RPMI8226 (cell line): Measurements from ENCODE around the gene MINAR1.
"Not testable (repeated sequence)": the region's sequence is repeated elsewhere in the genome, so short reads cannot be mapped to it uniquely, and the experiment has no call there.

Experiments
- DNase-seq: peaks from one replicate; pipeline ENCODE4 v3.0.0-alpha.2; 2015

Gene MINAR1, protein sequence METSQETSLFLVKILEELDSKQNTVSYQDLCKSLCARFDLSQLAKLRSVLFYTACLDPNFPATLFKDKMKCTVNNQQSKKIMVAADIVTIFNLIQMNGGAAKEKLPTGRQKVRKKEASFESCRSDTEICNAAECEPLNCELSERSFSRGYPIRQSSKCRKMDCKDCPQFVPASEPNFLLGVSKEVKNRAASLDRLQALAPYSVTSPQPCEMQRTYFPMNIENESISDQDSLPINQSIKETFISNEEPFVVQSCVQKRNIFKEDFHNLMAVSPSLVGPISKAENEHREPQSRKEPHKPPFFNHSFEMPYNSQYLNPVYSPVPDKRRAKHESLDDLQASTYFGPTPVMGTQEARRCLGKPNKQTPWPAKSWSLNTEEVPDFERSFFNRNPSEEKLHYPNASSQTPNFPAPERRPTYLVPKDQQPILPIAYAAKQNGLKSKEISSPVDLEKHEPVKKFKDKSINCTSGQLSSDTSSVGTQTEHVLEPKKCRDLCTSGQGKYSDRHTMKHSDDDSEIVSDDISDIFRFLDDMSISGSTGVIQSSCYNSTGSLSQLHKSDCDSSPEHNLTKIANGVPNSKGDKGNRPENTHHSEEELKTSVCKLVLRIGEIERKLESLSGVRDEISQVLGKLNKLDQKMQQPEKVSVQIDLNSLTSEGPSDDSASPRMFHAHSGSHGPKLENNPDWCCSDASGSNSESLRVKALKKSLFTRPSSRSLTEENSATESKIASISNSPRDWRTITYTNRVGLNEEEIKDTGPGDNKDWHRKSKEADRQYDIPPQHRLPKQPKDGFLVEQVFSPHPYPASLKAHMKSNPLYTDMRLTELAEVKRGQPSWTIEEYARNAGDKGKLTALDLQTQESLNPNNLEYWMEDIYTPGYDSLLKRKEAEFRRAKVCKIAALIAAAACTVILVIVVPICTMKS

DNA sequence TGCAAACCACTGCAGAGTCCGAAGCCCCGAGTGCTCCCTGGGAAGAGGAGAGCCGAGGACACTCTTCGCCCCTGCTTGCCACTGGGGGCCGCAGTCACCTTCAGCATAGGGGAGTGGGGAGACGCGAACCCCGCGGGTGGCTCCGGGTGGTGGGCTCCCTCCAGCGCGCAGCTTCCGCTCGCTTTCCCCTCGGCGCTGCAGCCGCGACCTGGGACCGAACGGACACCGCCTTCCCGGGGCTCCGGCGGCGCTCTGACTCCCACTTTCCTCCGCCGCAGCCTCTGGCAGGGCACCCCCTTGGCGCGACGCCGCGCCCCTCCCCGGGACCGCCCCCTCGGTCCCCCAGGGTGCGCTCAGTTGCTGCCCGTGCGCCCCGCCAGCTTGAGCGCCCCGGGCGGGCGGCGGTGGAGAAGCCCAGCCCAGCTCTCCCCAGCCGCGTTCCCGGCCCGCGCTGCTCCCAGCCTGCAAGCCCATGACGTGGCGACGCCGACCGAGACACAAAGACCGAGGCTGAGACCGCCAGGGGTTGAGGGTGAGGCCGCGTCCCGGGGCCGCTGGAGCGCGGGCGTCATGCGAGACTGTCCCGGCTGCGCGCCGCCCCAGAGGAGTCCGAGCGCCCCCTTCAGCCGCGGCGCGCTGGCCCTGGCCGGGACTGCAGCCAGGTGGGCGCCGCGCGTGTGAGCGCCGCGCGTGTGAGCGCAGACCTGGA is at the start of gene MINAR1:
Gene MINAR1, plus strand, starts transcription at position 701 of the 709 bp plus-strand sequence. CDS start 23,812 bp downstream, outside the sequence.
- no peak for DNase-seq

GRCh38 chr15:79394231-79394630 is 37.9 kb upstream of the MINAR1 start:
- DNase-seq = no peak

GRCh38 chr15:79396850-79397249 is 35.3 kb upstream of the MINAR1 start:
- no peak for DNase-seq

GRCh38 chr15:79397269-79397910 is 34.7 kb upstream of the MINAR1 start:
- DNase-seq = no peak

- DNase-seq = no peak
Measured at GRCh38 chr15:79399606-79400005, 32.5 kb upstream of the MINAR1 start.

GRCh38 chr15:79400650-79401049 is 31.5 kb upstream of the MINAR1 start:
- no peak for DNase-seq

DNA sequence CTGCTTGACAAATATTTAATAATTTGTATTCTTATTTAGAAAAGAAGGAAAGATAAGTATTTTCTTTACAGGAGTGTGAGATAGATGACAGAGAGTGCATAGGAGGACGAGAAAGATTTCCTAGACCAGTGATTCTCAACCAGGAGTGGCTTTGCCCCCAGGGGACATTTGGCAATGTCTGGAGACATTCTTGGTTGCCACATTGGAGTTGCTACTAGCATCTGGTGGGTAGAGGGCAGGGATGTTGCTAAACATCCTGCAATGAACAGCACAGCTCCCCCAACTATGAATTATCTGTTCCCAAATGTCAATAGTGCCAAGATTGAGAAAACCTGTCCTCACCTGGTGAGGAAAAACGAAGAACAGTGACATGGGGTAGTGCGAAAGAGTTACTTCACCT is 30.8 kb upstream of the MINAR1 start:
- no peak for DNase-seq

- no peak for DNase-seq
Measured at GRCh38 chr15:79402136-79402535, 30.0 kb upstream of the MINAR1 start.

GRCh38 chr15:79403501-79403900 is 28.6 kb upstream of the MINAR1 start:
- no peak for DNase-seq

- no peak for DNase-seq
Measured at GRCh38 chr15:79406210-79406609, 25.9 kb upstream of the MINAR1 start.

- no peak for DNase-seq
Measured at GRCh38 chr15:79408041-79408440, 24.1 kb upstream of the MINAR1 start.

DNA sequence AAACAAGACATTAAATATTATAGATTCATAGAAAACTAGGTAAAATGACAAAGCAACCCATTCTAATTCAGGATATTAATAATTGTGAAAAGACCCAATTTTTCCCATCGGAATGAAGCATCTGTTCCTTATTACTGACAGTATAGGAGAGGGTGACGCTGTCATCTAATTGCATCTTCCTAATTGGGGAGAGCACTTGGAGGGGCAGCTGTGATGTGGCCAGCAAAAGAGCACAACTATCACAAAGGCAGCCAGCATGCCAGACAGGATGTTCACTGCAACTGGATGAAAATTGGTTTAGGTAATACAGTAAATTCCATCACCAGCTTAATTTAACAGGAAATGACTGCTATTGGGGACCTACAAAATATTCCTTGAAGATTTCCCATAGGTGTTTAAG is 21.9 kb upstream of the MINAR1 start:
- DNase-seq = no peak

DNA sequence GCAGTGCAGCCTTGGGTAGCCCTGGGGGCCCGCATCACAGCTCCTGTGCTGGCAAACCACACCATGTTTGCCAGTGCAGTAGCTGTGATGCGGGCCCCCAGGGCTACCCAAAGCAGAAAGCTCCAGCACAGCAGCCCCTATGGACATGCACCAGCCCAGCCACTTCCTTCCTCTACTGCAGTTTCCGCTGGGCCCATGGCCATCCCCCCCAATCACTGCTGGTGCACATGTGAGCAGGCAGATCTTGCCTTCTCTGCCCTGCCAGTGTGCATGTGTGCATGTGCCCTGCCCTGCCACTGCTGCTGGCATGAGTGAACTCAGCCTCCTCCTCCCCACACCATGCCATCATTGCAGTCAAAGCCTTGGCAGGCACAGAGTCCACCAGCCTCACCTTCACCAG is 20.1 kb upstream of the MINAR1 start:
- no peak for DNase-seq

GRCh38 chr15:79412429-79412828 is 19.7 kb upstream of the MINAR1 start:
- no peak for DNase-seq

GRCh38 chr15:79416876-79417275 is 15.3 kb upstream of the MINAR1 start:
- no peak for DNase-seq

DNA sequence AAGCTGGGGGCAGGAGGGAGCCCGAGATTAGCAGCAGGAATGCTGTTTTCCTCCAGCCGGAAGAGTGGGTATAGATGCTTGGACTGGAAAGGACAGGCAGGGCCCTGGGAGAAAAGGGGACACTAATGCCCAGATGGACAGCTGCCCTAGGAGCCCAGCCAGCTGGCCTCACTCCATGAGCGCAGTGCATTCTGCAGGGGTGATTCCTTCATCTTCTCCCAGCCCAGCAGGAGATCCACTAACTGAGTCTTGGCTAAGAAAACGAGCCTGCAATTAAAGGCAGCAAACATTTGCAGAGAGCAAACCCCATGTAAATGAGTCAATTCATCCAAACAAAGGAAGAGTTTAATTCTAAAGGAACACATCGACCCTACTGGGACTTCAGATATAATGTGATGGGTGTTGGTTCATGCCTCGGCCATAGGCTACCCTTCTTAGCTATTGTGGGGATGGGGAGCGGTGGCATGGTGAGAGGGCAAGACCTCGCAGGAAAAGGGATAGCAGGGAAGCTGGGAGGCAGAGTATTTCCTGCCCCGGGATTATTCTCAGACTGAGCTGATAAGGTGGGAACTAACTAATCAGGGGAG is 13.3 kb upstream of the MINAR1 start:
- DNase-seq = no peak

GRCh38 chr15:79425591-79426295 is 6.4 kb upstream of the MINAR1 start:
- no peak for DNase-seq

GRCh38 chr15:79426899-79427298 is 5.2 kb upstream of the MINAR1 start:
- DNase-seq = not testable (repeated sequence)

GRCh38 chr15:79427781-79428598 is 4.1 kb upstream of the MINAR1 start:
- no peak for DNase-seq

DNA sequence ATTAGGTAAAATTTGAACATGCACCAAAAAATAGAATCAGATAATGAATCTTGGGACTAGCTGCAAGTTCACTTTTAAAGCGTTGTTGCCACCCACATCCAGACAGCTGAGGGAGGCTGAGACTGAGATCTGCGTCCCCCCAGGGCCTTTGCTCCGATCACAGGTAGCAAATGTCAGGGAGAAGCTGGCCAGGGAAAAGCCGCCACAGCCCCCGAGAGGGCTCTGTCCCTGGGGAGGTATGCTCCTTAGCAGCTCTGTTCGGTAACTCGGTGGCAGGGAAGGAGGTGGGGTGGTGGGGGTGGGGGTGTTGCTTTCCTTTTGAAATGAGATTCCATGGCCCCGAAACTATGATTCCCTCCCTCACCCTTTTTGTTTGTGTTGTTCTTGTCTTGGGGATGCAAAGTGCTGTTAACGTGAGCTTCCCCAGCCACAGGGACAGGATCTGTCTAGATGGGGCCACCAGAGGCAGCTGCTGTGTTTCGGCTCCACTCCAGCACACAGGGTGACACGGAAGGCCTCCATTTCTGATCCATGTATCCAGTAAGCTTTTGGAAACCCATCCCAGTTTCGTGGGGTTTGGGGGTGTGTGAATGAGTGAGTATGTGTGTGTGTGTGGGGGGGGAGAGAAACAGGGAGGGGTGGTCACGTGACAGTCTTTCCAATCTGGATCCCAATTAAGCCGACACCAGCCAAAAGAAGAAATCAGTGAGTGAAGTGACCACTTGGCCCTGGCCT is 1.1 kb upstream of the MINAR1 start:
- DNase-seq = no peak
